NCI-H1694 treated with DMSO at 0.1 percent for 48 hours (cell line): Measurements from ENCODE around the gene DNAAF1.
"Not testable (repeated sequence)": the region's sequence is repeated elsewhere in the genome, so short reads cannot be mapped to it uniquely, and the experiment has no call there.

ENCODE experiments used
- DNase-seq: peaks from one replicate; lab custom pipeline; 2025; lab: John Stamatoyannopoulos, UW

Gene DNAAF1

DNA sequence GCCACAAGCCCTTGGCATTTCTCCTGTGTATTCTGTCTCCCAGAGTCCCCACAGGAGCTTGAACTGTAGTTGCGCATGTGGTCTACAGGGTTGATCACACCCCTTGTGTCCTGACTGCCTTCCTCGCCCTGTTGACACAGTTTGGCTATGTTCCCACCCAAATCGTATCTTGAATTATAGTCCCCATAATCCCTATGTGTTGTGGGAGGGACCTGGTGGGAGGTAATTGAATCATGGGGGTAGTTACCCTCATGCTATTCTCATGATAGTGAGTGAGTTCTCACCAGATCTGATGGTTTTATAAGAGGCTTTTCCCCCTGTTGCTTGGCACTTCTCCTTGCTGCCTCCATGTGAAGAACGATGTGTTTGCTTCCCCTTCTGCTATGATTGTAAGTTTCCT lies 67.0 kb downstream of the DNAAF1 start:
- DNase-seq, result no peak

DNA sequence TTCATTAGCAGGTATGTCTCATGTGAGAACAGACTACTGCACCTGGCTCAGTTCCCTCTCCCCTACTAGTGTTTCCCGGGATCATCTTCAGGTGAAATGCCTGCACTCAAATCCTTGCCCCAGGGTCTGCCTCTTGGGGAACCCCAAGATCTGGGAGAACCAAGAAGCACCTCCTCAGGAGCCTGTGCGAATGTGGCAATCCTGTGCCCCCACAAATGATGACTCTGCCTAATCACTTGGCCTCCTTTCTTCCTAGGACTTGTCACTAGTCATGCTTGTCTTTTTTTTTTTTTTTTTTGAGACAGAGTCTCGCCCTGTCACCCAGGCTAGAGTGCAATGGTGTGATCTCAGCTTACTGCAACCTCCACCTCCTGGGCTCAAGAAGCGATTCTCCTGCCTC lies 67.5 kb downstream of the DNAAF1 start:
- no peak for DNase-seq

DNA sequence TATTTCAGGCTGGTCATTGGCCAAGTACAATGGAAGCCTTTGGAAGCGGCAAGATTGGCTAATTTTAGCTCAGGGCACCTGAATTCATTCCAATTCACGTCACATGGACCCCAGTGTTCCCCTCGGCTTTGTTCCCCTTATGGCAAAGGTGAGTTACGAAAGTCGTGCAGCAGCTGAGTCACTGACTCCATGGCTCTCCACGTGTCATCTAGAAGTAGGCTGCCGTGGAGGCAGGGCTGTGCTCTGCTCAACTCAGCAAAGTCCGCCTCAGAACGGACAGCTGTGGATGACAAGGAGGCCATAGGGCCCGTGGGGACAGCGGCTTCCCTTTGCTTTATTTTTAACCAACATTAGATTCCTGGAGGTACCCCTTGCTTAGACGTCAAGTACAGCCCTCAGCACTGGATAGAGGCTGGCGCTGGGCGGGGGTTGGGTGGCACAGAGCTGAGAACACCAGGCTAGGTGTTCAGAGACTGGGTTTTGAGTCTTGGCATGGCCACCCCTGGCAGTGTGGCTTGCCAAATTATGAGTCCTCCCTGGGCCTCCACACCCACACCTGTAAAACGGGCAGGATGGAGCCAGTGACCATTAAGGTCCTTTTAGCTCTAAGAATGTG lies 69.5 kb downstream of the DNAAF1 start:
- DNase-seq, result no peak

DNA sequence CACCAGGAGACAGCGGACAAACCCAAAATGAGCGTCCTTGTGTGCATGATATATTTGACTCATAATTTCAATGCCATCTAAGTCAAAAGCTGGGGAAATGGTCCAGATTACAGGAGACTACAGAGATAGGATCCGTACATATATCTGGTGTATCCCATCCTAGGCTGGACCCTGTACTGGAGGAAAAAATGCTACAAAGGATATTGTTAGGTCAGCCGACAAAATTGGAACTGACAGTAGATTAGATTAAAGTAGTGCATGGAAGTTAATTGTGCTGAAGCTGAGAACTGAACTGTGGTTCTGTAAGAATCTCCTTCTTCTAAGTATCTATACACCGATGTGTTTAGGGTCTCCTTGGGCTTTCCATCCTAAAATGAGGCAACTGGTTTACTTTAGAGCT lies 70.4 kb downstream of the DNAAF1 start:
- no peak for DNase-seq

DNA sequence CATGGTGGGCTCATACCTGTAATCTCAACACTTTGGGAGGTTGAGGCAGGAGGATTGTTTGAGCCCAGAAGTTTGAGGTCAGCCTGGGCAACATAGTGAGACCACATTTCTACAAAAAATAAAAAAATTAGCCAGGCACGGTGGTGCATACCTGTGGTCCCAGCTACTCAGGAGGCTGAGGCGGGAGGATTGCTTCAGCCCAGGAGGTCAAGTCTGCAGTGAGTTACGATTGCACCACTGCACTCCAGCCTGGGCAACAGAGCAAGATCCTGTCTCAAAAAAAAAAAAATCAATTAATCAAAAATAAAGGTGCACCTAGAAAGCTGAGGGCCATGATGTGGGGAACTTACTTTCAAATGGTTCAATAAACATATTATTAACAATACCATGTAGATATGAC lies 71.0 kb downstream of the DNAAF1 start:
- DNase-seq, result not testable (repeated sequence)

DNA sequence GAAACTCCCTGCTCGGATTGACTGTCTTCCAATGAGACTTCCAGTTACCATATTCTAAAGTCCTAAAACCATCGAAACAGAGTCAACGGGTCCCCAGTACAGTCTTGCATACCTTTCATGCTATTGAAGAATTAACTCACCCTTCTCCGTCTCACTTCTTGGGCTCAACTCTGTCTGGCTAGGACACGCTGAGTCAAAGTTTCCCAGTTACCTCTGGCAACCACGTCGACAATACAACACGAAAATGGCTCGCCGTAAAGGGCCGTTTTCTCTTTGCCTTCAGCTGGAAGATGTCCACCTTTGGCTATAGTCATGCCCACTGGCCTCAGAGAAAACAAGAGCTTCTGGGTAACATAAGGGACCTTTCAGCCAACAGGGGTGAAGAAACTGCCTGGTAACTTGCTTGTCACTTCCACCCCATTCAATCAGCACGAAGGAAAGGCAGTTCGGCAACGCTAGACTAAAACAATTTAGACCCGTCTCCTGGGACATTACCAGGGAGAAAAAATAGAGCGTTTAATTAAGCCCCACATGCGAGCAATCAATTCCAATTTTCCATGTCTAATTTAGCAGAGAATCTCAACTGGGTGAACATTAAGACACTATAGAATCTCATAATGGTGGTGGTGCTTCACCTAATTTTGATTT lies 73.2 kb downstream of the DNAAF1 start:
- no peak for DNase-seq

GRCh38 chr16:84218956-84219355 lies 73.8 kb downstream of the DNAAF1 start:
- DNase-seq, result no peak

GRCh38 chr16:84220851-84221250 lies 75.7 kb downstream of the DNAAF1 start:
- DNase-seq, result no peak

- DNase-seq, result no peak
These were observed 78.3 kb downstream of the DNAAF1 start for GRCh38 chr16:84223456-84223855.

DNA sequence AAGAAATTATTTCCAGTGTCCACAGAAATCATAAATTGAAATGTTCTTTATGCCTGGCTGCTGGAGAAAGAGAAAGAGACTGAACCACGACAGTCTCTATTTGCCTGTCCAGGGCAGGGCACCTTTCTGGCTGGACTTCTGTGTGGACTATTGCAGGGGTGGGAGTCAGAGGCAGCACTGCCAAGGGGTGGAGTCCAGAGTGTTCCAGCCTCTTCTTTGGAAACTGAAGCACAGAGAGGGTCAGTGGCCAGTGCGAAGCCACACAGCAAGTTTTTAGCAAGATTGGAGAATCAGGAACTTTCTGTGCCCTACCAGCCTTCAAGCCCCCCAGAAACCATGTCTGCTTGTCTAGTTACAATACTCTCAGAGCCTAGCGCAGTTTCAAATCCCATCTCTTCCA lies 79.4 kb downstream of the DNAAF1 start:
- DNase-seq, result no peak

GRCh38 chr16:84225126-84225525 lies 80.0 kb downstream of the DNAAF1 start:
- no peak for DNase-seq

DNA sequence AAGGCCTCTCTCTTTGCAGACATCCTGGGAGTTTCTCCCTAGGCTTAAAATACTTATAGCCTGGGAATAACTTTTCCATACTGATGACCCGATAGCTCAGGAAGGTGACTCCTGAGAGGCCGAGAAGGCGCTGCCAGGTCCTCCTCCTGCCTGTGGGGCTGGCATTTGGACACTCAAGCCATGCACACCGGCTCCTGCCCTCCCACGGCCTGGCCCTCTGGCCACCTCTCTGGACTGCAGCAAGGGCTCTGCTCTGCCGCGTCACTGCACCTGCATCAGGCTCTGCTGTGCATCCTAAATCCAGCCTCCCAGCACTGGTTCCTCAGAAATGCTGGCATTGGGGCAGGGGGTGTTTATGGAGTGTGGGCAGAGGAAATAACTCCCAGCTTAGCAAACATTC lies 80.5 kb downstream of the DNAAF1 start:
- no peak for DNase-seq

- no peak for DNase-seq
These were observed 80.9 kb downstream of the DNAAF1 start for GRCh38 chr16:84226026-84226425.
